ENCODE data around the gene EFCAB3.
"Not testable (repeated sequence)": the region's sequence is repeated elsewhere in the genome, so short reads cannot be mapped to it uniquely, and the experiment has no call there.

DNA sequence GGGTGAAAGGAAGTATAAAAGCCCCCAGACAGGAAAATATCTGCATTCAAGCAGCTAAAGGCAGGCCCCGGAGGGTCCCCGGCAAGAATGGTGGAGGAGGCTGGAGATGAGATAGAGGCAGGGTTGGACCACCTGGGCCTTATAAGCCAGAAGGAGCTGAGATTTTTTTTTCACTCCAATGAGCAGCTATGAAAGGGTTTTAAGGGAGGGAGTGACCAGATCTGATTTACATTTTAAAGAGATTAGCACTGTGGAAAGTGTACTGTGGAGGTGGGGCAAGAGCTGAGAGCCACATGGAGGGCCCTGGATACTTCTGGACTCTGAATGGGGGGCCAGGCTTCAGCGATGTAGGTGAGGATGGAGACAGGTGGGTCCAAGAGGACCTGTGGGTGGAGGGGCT lies 84.1 kb downstream of the EFCAB3 start:
- TF ChIP-seq, protein P1, sequence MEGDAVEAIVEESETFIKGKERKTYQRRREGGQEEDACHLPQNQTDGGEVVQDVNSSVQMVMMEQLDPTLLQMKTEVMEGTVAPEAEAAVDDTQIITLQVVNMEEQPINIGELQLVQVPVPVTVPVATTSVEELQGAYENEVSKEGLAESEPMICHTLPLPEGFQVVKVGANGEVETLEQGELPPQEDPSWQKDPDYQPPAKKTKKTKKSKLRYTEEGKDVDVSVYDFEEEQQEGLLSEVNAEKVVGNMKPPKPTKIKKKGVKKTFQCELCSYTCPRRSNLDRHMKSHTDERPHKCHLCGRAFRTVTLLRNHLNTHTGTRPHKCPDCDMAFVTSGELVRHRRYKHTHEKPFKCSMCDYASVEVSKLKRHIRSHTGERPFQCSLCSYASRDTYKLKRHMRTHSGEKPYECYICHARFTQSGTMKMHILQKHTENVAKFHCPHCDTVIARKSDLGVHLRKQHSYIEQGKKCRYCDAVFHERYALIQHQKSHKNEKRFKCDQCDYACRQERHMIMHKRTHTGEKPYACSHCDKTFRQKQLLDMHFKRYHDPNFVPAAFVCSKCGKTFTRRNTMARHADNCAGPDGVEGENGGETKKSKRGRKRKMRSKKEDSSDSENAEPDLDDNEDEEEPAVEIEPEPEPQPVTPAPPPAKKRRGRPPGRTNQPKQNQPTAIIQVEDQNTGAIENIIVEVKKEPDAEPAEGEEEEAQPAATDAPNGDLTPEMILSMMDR (tag by site-specific recombination; IDR thresholded peaks at IDR 0.05): not testable (repeated sequence)
- TF ChIP-seq ZFP41 (tag by site-specific recombination; IDR thresholded peaks at IDR 0.05; ENCODE audit: borderline replicate concordance); ZNF23 (tag by site-specific recombination; IDR thresholded peaks at IDR 0.05; ENCODE audit: borderline replicate concordance); SETDB1 (IDR thresholded peaks at IDR 0.05; ENCODE audit: insufficient read length, low read length); ZNF776 (tag by site-specific recombination; IDR thresholded peaks at IDR 0.05; ENCODE audit: borderline replicate concordance); ZBTB7A (tag by site-specific recombination; IDR thresholded peaks at IDR 0.05; ENCODE audit: low read depth); ZNF623 (tag by site-specific recombination; IDR thresholded peaks at IDR 0.05): not testable (repeated sequence)
- TF ChIP-seq, protein P2, sequence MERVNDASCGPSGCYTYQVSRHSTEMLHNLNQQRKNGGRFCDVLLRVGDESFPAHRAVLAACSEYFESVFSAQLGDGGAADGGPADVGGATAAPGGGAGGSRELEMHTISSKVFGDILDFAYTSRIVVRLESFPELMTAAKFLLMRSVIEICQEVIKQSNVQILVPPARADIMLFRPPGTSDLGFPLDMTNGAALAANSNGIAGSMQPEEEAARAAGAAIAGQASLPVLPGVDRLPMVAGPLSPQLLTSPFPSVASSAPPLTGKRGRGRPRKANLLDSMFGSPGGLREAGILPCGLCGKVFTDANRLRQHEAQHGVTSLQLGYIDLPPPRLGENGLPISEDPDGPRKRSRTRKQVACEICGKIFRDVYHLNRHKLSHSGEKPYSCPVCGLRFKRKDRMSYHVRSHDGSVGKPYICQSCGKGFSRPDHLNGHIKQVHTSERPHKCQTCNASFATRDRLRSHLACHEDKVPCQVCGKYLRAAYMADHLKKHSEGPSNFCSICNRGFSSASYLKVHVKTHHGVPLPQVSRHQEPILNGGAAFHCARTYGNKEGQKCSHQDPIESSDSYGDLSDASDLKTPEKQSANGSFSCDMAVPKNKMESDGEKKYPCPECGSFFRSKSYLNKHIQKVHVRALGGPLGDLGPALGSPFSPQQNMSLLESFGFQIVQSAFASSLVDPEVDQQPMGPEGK (tag by site-specific recombination; IDR thresholded peaks at IDR 0.05): not testable (repeated sequence)
- TF ChIP-seq, protein P3, sequence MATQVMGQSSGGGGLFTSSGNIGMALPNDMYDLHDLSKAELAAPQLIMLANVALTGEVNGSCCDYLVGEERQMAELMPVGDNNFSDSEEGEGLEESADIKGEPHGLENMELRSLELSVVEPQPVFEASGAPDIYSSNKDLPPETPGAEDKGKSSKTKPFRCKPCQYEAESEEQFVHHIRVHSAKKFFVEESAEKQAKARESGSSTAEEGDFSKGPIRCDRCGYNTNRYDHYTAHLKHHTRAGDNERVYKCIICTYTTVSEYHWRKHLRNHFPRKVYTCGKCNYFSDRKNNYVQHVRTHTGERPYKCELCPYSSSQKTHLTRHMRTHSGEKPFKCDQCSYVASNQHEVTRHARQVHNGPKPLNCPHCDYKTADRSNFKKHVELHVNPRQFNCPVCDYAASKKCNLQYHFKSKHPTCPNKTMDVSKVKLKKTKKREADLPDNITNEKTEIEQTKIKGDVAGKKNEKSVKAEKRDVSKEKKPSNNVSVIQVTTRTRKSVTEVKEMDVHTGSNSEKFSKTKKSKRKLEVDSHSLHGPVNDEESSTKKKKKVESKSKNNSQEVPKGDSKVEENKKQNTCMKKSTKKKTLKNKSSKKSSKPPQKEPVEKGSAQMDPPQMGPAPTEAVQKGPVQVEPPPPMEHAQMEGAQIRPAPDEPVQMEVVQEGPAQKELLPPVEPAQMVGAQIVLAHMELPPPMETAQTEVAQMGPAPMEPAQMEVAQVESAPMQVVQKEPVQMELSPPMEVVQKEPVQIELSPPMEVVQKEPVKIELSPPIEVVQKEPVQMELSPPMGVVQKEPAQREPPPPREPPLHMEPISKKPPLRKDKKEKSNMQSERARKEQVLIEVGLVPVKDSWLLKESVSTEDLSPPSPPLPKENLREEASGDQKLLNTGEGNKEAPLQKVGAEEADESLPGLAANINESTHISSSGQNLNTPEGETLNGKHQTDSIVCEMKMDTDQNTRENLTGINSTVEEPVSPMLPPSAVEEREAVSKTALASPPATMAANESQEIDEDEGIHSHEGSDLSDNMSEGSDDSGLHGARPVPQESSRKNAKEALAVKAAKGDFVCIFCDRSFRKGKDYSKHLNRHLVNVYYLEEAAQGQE (tag by site-specific recombination; IDR thresholded peaks at IDR 0.05): not testable (repeated sequence)

Data from HEK293 (cell line).